ENCODE data around the gene SCIN.

DNA sequence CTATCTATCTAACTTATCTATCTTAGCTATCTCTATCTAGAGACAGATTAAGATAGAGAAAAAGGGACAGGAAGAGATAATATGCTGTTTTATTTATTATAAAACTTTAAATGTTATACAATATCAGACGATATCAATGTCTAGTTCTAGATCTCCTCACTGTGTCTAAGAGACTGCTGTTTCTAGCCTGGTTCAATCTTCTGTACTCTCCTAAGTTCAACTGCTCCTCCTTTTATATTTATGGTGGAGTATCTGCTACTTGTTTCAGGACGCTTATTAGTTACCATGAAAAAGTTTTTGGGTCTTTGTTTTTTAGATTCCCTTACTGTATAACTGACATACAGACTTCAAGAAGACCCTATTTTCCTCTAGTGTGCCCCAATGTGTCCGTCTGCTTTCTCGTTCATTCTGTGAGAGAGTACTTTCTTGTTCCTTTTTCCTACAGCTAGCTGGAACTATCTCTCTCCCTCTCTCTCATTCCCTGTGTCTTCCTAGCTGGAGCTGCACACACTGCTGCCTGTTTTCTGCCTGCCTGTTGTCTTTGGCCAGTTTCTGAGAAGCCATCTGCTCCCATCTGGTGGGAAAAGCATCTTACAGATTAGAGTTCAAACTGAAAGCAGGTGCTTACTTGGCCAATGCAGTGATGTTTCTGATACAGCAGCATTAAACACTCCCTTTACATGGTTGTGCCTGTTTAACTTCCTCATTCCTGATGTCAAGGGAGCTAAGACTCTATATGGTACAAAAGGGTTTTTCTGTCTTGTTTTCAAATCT lies 67.5 kb downstream of the SCIN start:
- TF ChIP-seq, protein P1, sequence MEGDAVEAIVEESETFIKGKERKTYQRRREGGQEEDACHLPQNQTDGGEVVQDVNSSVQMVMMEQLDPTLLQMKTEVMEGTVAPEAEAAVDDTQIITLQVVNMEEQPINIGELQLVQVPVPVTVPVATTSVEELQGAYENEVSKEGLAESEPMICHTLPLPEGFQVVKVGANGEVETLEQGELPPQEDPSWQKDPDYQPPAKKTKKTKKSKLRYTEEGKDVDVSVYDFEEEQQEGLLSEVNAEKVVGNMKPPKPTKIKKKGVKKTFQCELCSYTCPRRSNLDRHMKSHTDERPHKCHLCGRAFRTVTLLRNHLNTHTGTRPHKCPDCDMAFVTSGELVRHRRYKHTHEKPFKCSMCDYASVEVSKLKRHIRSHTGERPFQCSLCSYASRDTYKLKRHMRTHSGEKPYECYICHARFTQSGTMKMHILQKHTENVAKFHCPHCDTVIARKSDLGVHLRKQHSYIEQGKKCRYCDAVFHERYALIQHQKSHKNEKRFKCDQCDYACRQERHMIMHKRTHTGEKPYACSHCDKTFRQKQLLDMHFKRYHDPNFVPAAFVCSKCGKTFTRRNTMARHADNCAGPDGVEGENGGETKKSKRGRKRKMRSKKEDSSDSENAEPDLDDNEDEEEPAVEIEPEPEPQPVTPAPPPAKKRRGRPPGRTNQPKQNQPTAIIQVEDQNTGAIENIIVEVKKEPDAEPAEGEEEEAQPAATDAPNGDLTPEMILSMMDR (optimal IDR thresholded peaks at IDR 0.05 in 1 of 3, IDR thresholded peaks at IDR 0.05 in 1 of 3, conservative IDR thresholded peaks at IDR 0.05 in 1 of 3; ENCODE audit: extremely low read depth in 1 of 3, insufficient read depth in 2 of 3, low read length in 3 of 3): no peak
- no peak for TF ChIP-seq EZH2 (IDR thresholded peaks at IDR 0.05; ENCODE audit: low read length)
